Measurements from ENCODE around the gene RIPOR3. TPM values are rescaled to one million over a fixed set of nuclear protein-coding genes. Genes with fewer than 3 reads are reported as not detected.
"Not testable (repeated sequence)": the region's sequence is repeated elsewhere in the genome, so short reads cannot be mapped to it uniquely, and the experiment has no call there.

RIPOR3 gene
- total RNA-seq, 2 donors from 2014 or later = 0.14 to 0.23 TPM

DNA sequence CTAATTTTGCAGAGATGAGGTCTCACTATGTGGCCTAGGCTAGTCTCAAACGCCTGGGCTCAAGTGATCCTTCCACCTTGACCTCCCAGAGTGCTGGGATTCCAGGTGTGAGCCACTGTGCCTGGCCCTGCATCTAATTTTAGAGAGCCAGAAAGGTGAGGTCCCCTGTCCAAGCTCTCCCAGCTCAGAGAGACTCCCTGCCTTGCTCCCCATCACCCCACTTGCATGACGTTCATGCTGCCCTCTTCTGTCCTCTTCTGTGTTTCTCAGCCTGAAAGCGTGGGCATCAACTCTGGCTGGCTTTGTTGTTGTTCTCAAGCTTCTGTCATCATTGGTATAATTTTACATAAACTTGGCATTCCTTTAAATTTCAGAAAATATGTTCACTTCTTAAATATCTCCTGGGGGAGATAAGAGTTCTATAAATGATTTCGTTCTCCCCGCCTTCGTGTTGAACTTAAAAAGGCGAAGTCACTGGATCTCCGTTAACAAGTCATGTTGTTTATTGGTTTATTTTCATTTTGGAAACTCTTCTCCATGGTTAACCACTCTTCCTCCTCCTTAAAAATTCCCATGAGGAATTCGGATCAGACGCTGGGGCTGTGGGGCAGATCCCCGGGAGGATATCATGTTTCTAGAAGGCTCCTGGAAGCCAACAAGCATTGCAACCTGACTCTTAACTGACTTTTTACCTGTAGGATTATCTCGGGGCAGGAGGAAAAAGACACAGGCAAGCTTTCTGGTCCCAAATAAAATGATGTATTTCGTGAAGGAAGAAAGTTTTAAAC, 26.8 kb upstream of the RIPOR3 start:
- H3K4me1 Mint-ChIP-seq (ENCODE audit: low read depth) = no peaks in the 10 kb centered on the region
- no peaks in the 10 kb centered on the region for H3K9me3 Mint-ChIP-seq

DNA sequence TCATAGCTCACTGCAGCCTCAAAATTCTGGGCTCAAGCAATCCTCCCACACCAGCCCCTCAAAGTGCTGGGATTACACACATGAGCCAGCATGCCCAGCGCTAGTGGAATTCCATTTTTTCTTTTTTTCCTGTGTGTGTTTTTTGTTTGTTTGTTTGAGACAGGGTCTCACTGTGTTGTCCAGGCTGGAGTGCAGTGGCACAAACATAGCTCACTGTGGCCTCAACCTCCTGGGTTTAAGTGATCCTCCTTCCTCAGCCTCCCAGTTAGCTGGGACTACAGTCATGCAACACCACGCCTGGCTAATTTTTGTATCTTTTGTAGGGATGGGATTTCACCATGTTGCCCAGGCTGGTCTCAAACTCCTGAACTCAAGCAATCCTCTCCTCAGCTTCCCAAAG, 26.0 kb upstream of the RIPOR3 start:
- H3K27ac Mint-ChIP-seq = no peak overlapping the region
- DNase-seq = no peak
- H3K27me3 Mint-ChIP-seq (ENCODE audit: low read depth) = peaks cover 18% of the 10 kb centered on the region
- ATAC-seq (replicated peaks in 1 of 2) = no peak
- no peaks in the 10 kb centered on the region for H3K9me3 Mint-ChIP-seq
- H3K4me3 Mint-ChIP-seq = no peak overlapping the region
- H3K36me3 Mint-ChIP-seq (ENCODE audit: insufficient read depth in 2 of 2) = no peaks in the 10 kb centered on the region
- H3K4me1 Mint-ChIP-seq (ENCODE audit: low read depth) = no peaks in the 10 kb centered on the region

More for the DNA sequence above, 26.8 kb upstream of the RIPOR3 start:
- Mint-ChIP-seq H3K27ac (no peak overlapping the region), H3K27me3 (ENCODE audit: low read depth) (peaks cover 9% of the 10 kb centered on the region), H3K4me3 (no peak overlapping the region), H3K36me3 (ENCODE audit: insufficient read depth in 2 of 2) (no peaks in the 10 kb centered on the region)
- ATAC-seq (replicated peaks in 1 of 2) = no peak
- DNase-seq = no peak

GRCh38 chr20:50716518-50716917, 25.2 kb upstream of the RIPOR3 start:
- DNase-seq = no peak
- no peak for ATAC-seq (replicated peaks in 1 of 2)
- no peaks in the 10 kb centered on the region for H3K4me1 Mint-ChIP-seq (ENCODE audit: low read depth)
- peaks cover 23% of the 10 kb centered on the region for H3K27me3 Mint-ChIP-seq (ENCODE audit: low read depth)
- H3K9me3 Mint-ChIP-seq = no peaks in the 10 kb centered on the region
- no peak overlapping the region for H3K27ac Mint-ChIP-seq
- H3K4me3 Mint-ChIP-seq = no peak overlapping the region
- H3K36me3 Mint-ChIP-seq (ENCODE audit: insufficient read depth in 2 of 2) = no peaks in the 10 kb centered on the region

DNA sequence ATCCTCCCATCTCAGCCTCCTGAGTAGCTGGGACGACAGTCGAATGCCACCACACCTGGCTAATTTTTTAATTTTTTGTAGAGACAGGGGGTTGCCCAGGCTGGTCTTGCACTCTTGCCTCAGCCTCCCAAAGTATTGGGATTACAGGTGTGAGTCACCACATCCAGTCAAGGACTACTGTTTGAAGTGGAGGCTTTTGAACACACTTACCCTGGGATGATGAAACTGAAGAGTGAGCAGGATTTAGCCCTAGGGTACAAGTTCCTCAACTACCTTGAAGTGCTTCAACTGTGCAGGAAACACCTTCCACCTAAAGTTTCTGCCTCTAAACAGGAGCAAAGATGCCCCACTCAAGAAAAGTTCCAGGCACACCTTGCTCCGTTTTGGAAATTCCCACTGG, 24.4 kb upstream of the RIPOR3 start:
- H3K27me3 Mint-ChIP-seq (ENCODE audit: low read depth) = peaks cover 31% of the 10 kb centered on the region
- no peaks in the 10 kb centered on the region for H3K4me1 Mint-ChIP-seq (ENCODE audit: low read depth)
- ATAC-seq (replicated peaks in 1 of 2) (no peak), DNase-seq (no peak)
- H3K9me3 Mint-ChIP-seq = no peaks in the 10 kb centered on the region
- no peaks in the 10 kb centered on the region for H3K36me3 Mint-ChIP-seq (ENCODE audit: insufficient read depth in 2 of 2)
- no peak overlapping the region for H3K4me3 Mint-ChIP-seq
- H3K27ac Mint-ChIP-seq = no peak overlapping the region

- DNase-seq; ATAC-seq (replicated peaks in 1 of 2); H3K4me1 Mint-ChIP-seq (ENCODE audit: low read depth); H3K9me3 Mint-ChIP-seq; H3K27ac Mint-ChIP-seq; H3K4me3 Mint-ChIP-seq; H3K36me3 Mint-ChIP-seq (ENCODE audit: insufficient read depth in 2 of 2): not testable (repeated sequence)
- peaks cover 34% of the 10 kb centered on the region for H3K27me3 Mint-ChIP-seq (ENCODE audit: low read depth)
Measured at GRCh38 chr20:50714426-50714825, 23.1 kb upstream of the RIPOR3 start.

GRCh38 chr20:50713657-50714101, 22.3 kb upstream of the RIPOR3 start:
- no peak for DNase-seq
- H3K36me3 Mint-ChIP-seq (ENCODE audit: insufficient read depth in 2 of 2) = no peaks in the 10 kb centered on the region
- H3K9me3 Mint-ChIP-seq = no peaks in the 10 kb centered on the region
- ATAC-seq (replicated peaks in 1 of 2) = no peak
- H3K4me3 Mint-ChIP-seq = no peak overlapping the region
- H3K4me1 Mint-ChIP-seq (ENCODE audit: low read depth) = no peaks in the 10 kb centered on the region
- H3K27ac Mint-ChIP-seq = no peak overlapping the region
- peaks cover 34% of the 10 kb centered on the region for H3K27me3 Mint-ChIP-seq (ENCODE audit: low read depth)

GRCh38 chr20:50712771-50713656, 21.7 kb upstream of the RIPOR3 start:
- Mint-ChIP-seq H3K9me3 (no peaks in the 10 kb centered on the region), H3K4me3 (no peak overlapping the region)
- no peak for DNase-seq

DNA sequence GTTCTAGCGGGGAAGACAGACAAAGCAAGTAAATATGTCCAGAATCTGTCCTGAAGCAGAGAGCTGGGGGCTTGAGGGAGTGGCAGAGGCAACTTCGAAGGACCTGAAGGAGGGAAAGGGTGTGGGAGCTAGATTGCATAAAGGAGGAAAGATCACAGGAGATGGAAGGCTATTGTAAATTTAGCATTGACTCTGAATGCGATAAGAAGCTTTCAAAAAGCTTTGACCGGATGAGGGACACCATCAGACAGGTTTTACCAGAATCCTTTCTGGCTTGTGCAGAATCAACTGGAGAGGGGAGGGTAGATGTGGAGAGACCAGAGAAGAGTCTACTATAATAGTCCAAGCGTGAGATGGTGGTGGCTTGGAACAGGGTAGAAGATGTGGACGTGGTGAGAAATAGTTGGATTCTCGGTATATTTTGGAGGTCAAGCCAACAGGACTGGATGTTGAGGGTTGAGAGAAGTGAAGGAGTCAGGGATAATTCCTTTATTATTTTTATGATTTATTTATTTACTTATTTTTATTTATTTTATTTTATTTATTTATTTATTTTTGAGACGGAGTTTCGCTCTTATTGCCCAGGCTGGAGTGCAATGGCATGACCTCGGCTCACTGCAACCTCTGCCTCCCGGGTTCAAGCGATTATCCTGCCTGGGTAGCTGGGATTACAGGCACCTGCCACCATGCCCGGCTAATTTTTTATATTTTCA, 19.9 kb upstream of the RIPOR3 start:
- Mint-ChIP-seq H3K9me3 (no peaks in the 10 kb centered on the region), H3K4me1 (ENCODE audit: low read depth) (no peaks in the 10 kb centered on the region), H3K4me3 (no peak overlapping the region), H3K27ac (no peak overlapping the region), H3K27me3 (ENCODE audit: low read depth) (peaks cover 47% of the 10 kb centered on the region), H3K36me3 (ENCODE audit: insufficient read depth in 2 of 2) (no peaks in the 10 kb centered on the region)
- ATAC-seq (replicated peaks in 1 of 2) = no peak
- DNase-seq = no peak

More at GRCh38 chr20:50712771-50713656, 21.7 kb upstream of the RIPOR3 start:
- no peak overlapping the region for H3K27ac Mint-ChIP-seq
- no peaks in the 10 kb centered on the region for H3K36me3 Mint-ChIP-seq (ENCODE audit: insufficient read depth in 2 of 2)
- no peaks in the 10 kb centered on the region for H3K4me1 Mint-ChIP-seq (ENCODE audit: low read depth)
- H3K27me3 Mint-ChIP-seq (ENCODE audit: low read depth) = peaks cover 34% of the 10 kb centered on the region
- no peak for ATAC-seq (replicated peaks in 1 of 2)

DNA sequence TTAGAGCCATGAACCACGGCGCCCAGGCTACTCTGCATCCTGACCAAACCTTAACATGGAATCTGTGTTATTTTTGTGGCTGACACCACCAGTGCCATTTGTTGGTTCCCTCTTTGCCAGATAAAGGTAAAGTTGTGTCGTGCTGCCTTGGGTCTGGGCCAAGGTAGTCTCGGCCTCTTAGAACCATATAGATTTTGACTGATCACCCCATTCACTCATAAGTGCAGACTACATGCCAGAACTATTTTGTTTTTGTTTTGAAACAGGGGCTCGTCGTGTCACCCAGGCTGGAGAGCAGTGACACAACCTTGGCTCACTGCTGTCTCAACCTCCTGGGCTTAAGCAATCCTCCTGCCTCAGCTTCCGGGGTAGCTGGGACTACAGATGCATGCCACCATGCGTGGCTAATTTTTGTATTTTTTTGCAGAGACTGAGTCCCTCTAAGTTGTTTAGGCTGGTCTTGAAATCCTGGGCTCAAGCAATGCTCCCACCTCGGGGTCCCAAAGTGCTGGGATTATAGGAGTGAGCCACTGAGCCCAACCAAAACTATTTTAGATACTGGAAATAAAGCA, 19.2 kb upstream of the RIPOR3 start:
- H3K36me3 Mint-ChIP-seq (ENCODE audit: insufficient read depth in 2 of 2) = no peaks in the 10 kb centered on the region
- H3K27ac Mint-ChIP-seq = no peak overlapping the region
- ATAC-seq (replicated peaks in 1 of 2) = no peak
- no peak for DNase-seq
- H3K27me3 Mint-ChIP-seq (ENCODE audit: low read depth) = peaks cover 54% of the 10 kb centered on the region
- no peaks in the 10 kb centered on the region for H3K4me1 Mint-ChIP-seq (ENCODE audit: low read depth)
- H3K4me3 Mint-ChIP-seq = no peak overlapping the region
- no peaks in the 10 kb centered on the region for H3K9me3 Mint-ChIP-seq

DNA sequence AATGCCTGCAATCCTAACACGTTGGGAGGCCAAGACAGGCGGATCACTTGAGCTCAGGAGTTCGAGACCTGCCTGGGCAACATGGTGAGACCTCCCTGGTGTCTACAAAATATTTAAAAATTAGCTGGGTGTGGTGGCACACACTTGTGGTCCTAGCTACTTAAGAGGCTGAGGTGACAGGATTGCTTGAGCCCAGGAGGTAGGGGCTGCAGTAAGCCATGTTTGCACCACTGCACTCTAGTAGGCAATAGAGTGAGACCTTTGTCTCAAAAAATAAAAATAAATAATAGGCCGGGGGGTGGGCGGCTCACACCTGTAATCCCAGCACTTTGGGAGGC, 18.3 kb upstream of the RIPOR3 start:
- H3K27me3 Mint-ChIP-seq (ENCODE audit: low read depth) = peaks cover 54% of the 10 kb centered on the region
- ATAC-seq (replicated peaks in 1 of 2) = no peak

DNA sequence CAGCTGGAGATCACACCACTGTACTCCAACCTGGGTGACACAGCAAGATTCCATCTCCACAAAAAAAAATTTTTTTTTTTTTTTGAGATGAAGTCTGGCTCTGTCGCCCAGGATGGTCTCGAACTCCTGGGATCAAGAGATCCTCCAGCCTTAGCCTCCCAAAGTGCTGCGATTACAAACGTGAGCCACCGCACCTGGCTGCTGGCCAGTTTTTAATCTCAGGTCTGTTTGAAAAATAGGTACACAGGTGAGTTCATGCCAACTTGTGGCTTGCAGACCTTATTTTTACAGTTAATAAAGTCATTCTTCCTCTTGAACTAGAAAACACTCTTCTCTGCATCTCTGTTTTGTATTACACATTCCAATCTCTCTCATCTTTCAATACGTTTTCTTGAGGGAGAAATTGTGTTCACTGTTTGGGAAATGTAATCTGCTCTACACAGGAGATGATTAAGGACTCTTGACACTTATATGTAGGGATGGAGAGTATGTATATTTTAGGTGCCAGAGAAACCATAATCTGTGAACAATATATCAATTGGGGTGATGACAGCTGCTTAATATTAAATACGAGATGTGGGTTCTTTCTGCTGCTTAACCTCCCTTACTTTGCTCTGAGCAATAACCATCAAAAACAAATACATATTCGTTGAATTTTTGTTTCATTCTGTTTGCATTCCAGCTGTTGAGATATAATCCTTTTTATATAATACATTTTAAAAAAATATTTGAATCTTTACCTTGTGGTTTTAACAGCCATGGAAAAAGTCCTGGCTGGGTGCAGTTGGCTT, 17.7 kb upstream of the RIPOR3 start:
- no peak overlapping the region for H3K4me3 Mint-ChIP-seq
- no peaks in the 10 kb centered on the region for H3K4me1 Mint-ChIP-seq (ENCODE audit: low read depth)
- no peak overlapping the region for H3K27ac Mint-ChIP-seq
- H3K27me3 Mint-ChIP-seq (ENCODE audit: low read depth) = peaks cover 54% of the 10 kb centered on the region
- H3K36me3 Mint-ChIP-seq (ENCODE audit: insufficient read depth in 2 of 2) = no peaks in the 10 kb centered on the region
- no peaks in the 10 kb centered on the region for H3K9me3 Mint-ChIP-seq
- DNase-seq (no peak), ATAC-seq (replicated peaks in 1 of 2) (no peak)

More for the DNA sequence above, 18.3 kb upstream of the RIPOR3 start:
- no peak overlapping the region for H3K4me3 Mint-ChIP-seq
- no peak for DNase-seq
- no peak overlapping the region for H3K27ac Mint-ChIP-seq
- H3K9me3 Mint-ChIP-seq = no peaks in the 10 kb centered on the region
- H3K4me1 Mint-ChIP-seq (ENCODE audit: low read depth) = no peaks in the 10 kb centered on the region
- no peaks in the 10 kb centered on the region for H3K36me3 Mint-ChIP-seq (ENCODE audit: insufficient read depth in 2 of 2)

DNA sequence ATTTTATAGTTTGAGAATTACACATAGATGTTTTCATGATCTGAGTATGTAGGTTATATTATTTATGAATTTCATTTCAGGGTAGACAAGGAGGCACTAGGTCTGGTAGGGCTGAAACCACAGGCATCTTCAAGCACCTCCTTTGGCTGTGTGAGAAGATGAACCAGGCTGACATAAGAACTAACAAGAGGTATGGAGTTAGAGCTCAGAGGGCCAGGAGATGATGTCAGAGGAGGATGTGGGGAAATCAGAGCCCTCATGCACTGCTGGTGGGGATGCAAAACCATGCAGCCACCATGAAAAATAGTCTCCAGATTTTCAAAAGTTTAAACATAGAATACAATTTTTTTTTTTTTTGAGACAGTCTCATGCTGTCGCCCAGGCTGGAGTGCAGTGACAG, 13.6 kb upstream of the RIPOR3 start:
- peaks cover 31% of the 10 kb centered on the region for H3K27me3 Mint-ChIP-seq (ENCODE audit: low read depth)
- H3K9me3 Mint-ChIP-seq = no peaks in the 10 kb centered on the region
- ATAC-seq (replicated peaks in 1 of 2) (no peak), DNase-seq (no peak)
- no peaks in the 10 kb centered on the region for H3K36me3 Mint-ChIP-seq (ENCODE audit: insufficient read depth in 2 of 2)
- no peak overlapping the region for H3K4me3 Mint-ChIP-seq
- no peaks in the 10 kb centered on the region for H3K4me1 Mint-ChIP-seq (ENCODE audit: low read depth)
- no peak overlapping the region for H3K27ac Mint-ChIP-seq
